SK-N-SH treated with all-trans-retinoic acid at 6 μM for 48 hours (cell line): ENCODE results near the gene ATG2A.

Source experiments
- CSDC2 ChIP-seq: fragments of 250-450 bp; sonication (Bioruptor Pico); IDR thresholded peaks from 2 replicates; pipeline ENCODE4 v1.5.0; 2020; ENCODE audit warnings: mild to moderate bottlenecking, moderate library complexity
- ISL1 ChIP-seq: fragments of 250-450 bp; sonication (Bioruptor Pico); IDR thresholded peaks from 2 replicates; pipeline ENCODE4 v2.1.2; 2022; ENCODE audit warnings: mild to moderate bottlenecking, moderate library complexity
- RARB ChIP-seq: fragments of 250-450 bp; sonication (Bioruptor Pico); IDR thresholded peaks from 2 replicates; pipeline ENCODE4 v1.8.0; 2021; ENCODE audit warnings: mild to moderate bottlenecking, moderate library complexity
- SNAI2 ChIP-seq: fragments of 250-450 bp; sonication (Bioruptor Pico); IDR thresholded peaks from 2 replicates; pipeline ENCODE4 v1.5.0; 2020; ENCODE audit warnings: mild to moderate bottlenecking, moderate library complexity
- TF ChIP-seq, protein P1 (sequence below): fragments of 250-450 bp; sonication (Bioruptor Pico); IDR thresholded peaks from 2 replicates; pipeline ENCODE4 v1.5.1; 2021; ENCODE audit warnings: mild to moderate bottlenecking, moderate library complexity

DNA sequence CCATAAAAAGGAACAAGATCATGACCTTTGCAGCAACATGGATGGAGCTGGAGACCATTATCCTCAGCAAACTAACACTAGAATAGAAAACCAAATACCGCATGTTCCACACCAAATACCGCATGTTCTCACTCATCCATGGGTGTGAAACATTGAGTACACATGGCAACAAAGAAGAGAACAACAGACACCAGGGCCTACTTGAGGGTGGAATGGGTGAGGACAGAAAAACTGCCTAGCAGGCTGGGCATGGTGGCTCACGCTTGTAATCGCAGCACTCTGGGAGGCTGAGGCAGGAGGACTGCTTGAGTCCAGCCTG, 50.9 kb downstream of the ATG2A start:
- no peak for TF ChIP-seq RARB
- no peak for TF ChIP-seq ISL1 (CRISPR knock-in tag)
- TF ChIP-seq SNAI2 (CRISPR knock-in tag): no peak
- no peak for TF ChIP-seq CSDC2 (CRISPR knock-in tag)
- TF ChIP-seq, protein P1, sequence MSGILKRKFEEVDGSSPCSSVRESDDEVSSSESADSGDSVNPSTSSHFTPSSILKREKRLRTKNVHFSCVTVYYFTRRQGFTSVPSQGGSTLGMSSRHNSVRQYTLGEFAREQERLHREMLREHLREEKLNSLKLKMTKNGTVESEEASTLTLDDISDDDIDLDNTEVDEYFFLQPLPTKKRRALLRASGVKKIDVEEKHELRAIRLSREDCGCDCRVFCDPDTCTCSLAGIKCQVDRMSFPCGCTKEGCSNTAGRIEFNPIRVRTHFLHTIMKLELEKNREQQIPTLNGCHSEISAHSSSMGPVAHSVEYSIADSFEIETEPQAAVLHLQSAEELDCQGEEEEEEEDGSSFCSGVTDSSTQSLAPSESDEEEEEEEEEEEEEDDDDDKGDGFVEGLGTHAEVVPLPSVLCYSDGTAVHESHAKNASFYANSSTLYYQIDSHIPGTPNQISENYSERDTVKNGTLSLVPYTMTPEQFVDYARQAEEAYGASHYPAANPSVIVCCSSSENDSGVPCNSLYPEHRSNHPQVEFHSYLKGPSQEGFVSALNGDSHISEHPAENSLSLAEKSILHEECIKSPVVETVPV (CRISPR knock-in tag): no peak
